Subcutaneous adipose tissue (tissue), 4 donors: ENCODE data around the gene FAM78A. TPM values are rescaled to one million over a fixed set of nuclear protein-coding genes. Genes with fewer than 3 reads are reported as not detected.

Experiments
- total RNA-seq, 4 donors: library from RNA; depleted of rRNA; stranded (reverse); fragments of >200 nt; gene quantifications; one replicate each; pipeline ENCODE4 v1.1.0, GENCODE V29; 2016
- TF ChIP-seq, protein P1 (sequence below): fragments of 450-650 bp; IDR thresholded peaks from one replicate; pipeline ENCODE4 v1.5.1; 2016; ENCODE audit warnings: low read depth, mild to moderate bottlenecking, control low read depth, antibody characterized with exemption, moderate library complexity

FAM78A gene
- total RNA-seq, 4 donors from 2014 or later: 2.3 to 8.2 (median 3.2) TPM

DNA sequence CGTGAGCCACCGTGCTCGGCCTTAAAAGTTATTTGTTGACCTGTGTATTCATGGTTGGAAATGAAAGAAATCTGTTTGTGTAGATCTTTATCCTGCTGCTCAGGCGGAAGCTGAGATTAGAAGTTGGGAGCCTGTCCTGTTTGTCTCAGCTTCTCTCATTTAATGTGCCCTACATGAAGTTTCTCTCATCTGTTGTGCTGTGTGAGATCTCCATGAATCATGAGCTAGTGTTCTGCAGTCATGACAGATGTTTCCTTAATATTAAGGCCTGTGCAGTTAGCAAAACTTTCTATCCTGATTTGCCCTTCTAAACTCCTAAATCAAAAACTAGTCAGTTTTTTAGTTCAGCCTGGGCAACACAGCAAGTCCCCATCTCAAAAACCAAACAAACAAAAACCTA lies 59.5 kb downstream of the FAM78A start:
- TF ChIP-seq, protein P1, sequence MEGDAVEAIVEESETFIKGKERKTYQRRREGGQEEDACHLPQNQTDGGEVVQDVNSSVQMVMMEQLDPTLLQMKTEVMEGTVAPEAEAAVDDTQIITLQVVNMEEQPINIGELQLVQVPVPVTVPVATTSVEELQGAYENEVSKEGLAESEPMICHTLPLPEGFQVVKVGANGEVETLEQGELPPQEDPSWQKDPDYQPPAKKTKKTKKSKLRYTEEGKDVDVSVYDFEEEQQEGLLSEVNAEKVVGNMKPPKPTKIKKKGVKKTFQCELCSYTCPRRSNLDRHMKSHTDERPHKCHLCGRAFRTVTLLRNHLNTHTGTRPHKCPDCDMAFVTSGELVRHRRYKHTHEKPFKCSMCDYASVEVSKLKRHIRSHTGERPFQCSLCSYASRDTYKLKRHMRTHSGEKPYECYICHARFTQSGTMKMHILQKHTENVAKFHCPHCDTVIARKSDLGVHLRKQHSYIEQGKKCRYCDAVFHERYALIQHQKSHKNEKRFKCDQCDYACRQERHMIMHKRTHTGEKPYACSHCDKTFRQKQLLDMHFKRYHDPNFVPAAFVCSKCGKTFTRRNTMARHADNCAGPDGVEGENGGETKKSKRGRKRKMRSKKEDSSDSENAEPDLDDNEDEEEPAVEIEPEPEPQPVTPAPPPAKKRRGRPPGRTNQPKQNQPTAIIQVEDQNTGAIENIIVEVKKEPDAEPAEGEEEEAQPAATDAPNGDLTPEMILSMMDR: no peak

DNA sequence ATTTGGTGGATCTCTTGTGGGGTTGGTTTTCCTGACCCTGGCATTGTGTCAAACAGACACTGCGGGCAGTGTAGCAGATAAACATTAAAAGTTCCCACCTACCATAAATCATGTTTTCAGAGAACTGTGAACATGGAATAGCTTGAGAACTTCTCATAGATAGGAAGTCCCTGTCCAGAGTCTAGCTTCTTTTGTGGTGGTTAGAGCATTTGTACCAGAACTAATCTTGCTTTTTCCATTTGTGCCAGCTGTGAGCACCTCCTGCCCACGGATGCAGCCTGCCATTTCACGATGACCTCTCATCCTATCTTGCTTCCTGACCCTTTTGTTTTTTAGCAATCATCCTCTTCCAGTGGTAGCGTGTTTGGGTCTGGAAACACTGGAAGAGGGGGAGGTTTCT lies 61.4 kb downstream of the FAM78A start:
- TF ChIP-seq, protein P1: no peak

DNA sequence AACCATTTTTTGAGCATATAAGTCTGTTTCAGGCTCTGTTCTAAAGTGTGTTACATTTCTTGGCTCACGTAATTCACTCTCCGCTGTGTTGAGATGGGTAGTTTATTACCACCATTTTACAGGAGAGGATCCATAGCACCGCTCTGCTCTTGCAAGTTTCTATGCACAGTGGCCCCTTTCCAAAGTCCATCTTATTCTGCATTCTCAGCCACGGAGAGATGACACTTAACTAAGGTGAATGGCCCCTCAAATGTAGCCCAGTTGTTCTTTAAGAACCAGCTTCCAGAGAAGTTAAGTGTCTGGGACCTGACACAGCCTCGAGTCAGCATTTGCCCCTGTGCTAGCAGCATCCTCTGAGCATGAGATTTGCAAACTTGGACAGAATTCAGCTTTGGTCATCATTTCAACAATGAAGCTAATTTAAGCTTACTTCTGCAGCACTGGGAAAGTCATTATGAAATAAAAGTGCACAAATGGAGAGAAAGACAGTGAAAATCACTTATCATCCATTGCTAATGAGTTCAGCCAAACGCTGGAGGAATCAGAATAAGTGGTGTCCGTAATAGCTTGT lies 61.9 kb downstream of the FAM78A start:
- TF ChIP-seq, protein P1: no peak

Other genes with a start within 250 kb of the FAM78A start
- 10 to 100 TPM in 3 of 4 donors, 1 to 10 TPM in 1; 8.2 to 55.4 (median 19.4) TPM for gene AIF1L, start 180.0 kb downstream of the FAM78A start, total RNA-seq
- gene NUP214, start 150.9 kb downstream of the FAM78A start, total RNA-seq: 10 to 100 TPM; 64.7 to 90.8 (median 74.0) TPM
- gene PLPP7, start 13.2 kb upstream of the FAM78A start, total RNA-seq: 10 to 100 TPM in 1 of 4 donors, 1 to 10 TPM in 3; 7.8 to 11.1 (median 8.5) TPM
- 100 to 1,000 TPM in 1 of 4 donors, 10 to 100 TPM in 3; 59.0 to 138 (median 81.8) TPM for gene PRRC2B, start 117.6 kb upstream of the FAM78A start, total RNA-seq
- gene POMT1, start 226.4 kb upstream of the FAM78A start, total RNA-seq: 10 to 100 TPM; 17.0 to 54.3 (median 27.1) TPM